Adrenal gland (tissue), 12 donors: ENCODE data around the gene NSG2. TPM values are rescaled to one million over a fixed set of nuclear protein-coding genes. Genes with fewer than 3 reads are reported as not detected.
"Not testable (repeated sequence)": the region's sequence is repeated elsewhere in the genome, so short reads cannot be mapped to it uniquely, and the experiment has no call there.

Source experiments
- DNase-seq, 7 donors: peaks; one replicate each; pipeline ENCODE4 v3.0.0-alpha.2; 2019 to 2020
- H3K27ac ChIP-seq, 5 donors: fragments of 200-600 bp; sonication (generic) in 4 of 5; 1 replicate in 3 of 5; 2 replicates in 2 of 5; pipeline versions ENCODE4 v1.5.1 to v1.8.0; 2016 to 2020; ENCODE audit warnings: mild to moderate bottlenecking in 1 of 5
- H3K27me3 ChIP-seq: fragments of 200-600 bp; 2 replicates; pipeline ENCODE4 v1.8.0; 2021
- H3K36me3 ChIP-seq, 2 donors: fragments of 200-600 bp; replicated peaks in 1 of 2; 1 replicate in 1 of 2; 2 replicates in 1 of 2; pipeline versions ENCODE4 v1.5.1 to v1.8.0; 2018 to 2022
- H3K4me1 ChIP-seq, 2 donors: fragments of 200-600 bp; replicated peaks in 1 of 2; 1 replicate in 1 of 2; 2 replicates in 1 of 2; pipeline versions ENCODE4 v1.5.1 to v1.8.0; 2018 to 2021
- H3K4me3 ChIP-seq, 4 donors: fragments of 200-600 bp; sonication (generic) in 3 of 4; one replicate each; pipeline ENCODE4 v1.5.1; 2016 to 2018
- H3K9me3 ChIP-seq, 3 donors: fragments of 200-600 bp; sonication (generic) in 1 of 3; replicated peaks in 1 of 3; 1 replicate in 2 of 3; 2 replicates in 1 of 3; pipeline versions ENCODE4 v1.5.1 to v1.8.0; 2016 to 2021
- POLR2A ChIP-seq, 2 donors: fragments of 450-650 bp; IDR thresholded peaks; one replicate each; pipeline ENCODE4 v1.6.1; 2017; ENCODE audit warnings: antibody characterized with exemption in 2 of 2, mild to moderate bottlenecking in 2 of 2, moderate library complexity in 1 of 2
- WGBS, 4 donors: extraction: QIAGEN DNeasy Blood & Tissue Kit in 2 of 4; methylation state at CpG; one replicate each; pipeline versions ENCODE4 v1.1.5 to v1.1.7; 2013 to 2017; 5-methylcytosine and 5-hydroxymethylcytosine counted together
- intact Hi-C, 2 donors: fragments of 100-400 bp; cut with DNase I; formaldehyde crosslinking; loops; one replicate each; pipeline versions ENCODE4 v1.14.1 to v1.15.0; 2022 to 2023
- polyA plus RNA-seq, 3 donors: library from polyadenylated mRNA; stranded (reverse); fragments of 200-250 nt in 2 of 3; fragments of 350-450 nt in 1 of 3; fragmentation: Illumina TruSeq in 1 of 3; extraction: RNeasy Lipid Tissue Mini Kit (QIAGEN cat#74804) in 1 of 3; gene quantifications; one replicate each; pipeline ENCODE4 v1.2.3, GENCODE V29; 2013 to 2014
- total RNA-seq, 9 donors: library from RNA; depleted of rRNA in 4 of 9; stranded (reverse); fragments of >200 nt in 4 of 9; fragments of 120-200 nt in 1 of 9; fragmentation: NEBNext Ultra II Directional in 1 of 9; extraction: Animal tissue kit (Norgen Biotek cat#: 25700) in 1 of 9; gene quantifications; one replicate each; pipeline versions ENCODE4 v1.1.0 to v1.2.4, GENCODE V29; 2013 to 2023
- TF ChIP-seq, protein P1 (sequence below), 6 experiments: fragments of 450-650 bp in 4 of 6; fragments of 200-600 bp in 2 of 6; sonication (generic) in 1 of 6; IDR thresholded peaks; 1 replicate in 5 of 6; 2 replicates in 1 of 6; pipeline versions ENCODE4 v1.5.1 to v1.8.0; 2016 to 2021; ENCODE audit warnings: antibody characterized with exemption in 6 of 6, mild to moderate bottlenecking in 2 of 6, moderate library complexity in 1 of 6
- donor health status: healthy with polysubstance abuse.
- donor health status: Bipolar disorder and iron deficiency.
- donor health status: DM: yes; HTN: yes; CAD: no.
- donor health status: DM: no; HTN: no; CAD: no.
- donor health status: DM: no; HTN: no; CAD: no.
- donor health status: DM: yes; HTN: yes; CAD: no.

The NSG2 gene
- total and polyA plus RNA-seq, 12 donors = 0.25 to 40.9 (median 11.7) TPM; not detected in 1

GRCh38 chr5:174145821-174146220 is 100.3 kb downstream of the NSG2 start:
- WGBS, 4 donors = 55 to 64% (median 58%) methylated on average over 5 of the region's 5 CpGs

GRCh38 chr5:174146556-174146955 is 101.0 kb downstream of the NSG2 start:
- DNase-seq = no peak
- TF ChIP-seq POLR2A (IDR thresholded peaks at IDR 0.05) = no peak
- TF ChIP-seq, protein P1, sequence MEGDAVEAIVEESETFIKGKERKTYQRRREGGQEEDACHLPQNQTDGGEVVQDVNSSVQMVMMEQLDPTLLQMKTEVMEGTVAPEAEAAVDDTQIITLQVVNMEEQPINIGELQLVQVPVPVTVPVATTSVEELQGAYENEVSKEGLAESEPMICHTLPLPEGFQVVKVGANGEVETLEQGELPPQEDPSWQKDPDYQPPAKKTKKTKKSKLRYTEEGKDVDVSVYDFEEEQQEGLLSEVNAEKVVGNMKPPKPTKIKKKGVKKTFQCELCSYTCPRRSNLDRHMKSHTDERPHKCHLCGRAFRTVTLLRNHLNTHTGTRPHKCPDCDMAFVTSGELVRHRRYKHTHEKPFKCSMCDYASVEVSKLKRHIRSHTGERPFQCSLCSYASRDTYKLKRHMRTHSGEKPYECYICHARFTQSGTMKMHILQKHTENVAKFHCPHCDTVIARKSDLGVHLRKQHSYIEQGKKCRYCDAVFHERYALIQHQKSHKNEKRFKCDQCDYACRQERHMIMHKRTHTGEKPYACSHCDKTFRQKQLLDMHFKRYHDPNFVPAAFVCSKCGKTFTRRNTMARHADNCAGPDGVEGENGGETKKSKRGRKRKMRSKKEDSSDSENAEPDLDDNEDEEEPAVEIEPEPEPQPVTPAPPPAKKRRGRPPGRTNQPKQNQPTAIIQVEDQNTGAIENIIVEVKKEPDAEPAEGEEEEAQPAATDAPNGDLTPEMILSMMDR (IDR thresholded peaks at IDR 0.05) = no peak
- Histone ChIP-seq H3K4me3 (no peak overlapping the region), H3K4me1 (no peaks in the 10 kb centered on the region), H3K27me3 (no peaks in the 10 kb centered on the region), H3K27ac (no peak overlapping the region), H3K36me3 (no peaks in the 10 kb centered on the region), H3K9me3 (no peaks in the 10 kb centered on the region)
- 64 to 73% (median 66%) methylated on average over 6 of the region's 6 CpGs for WGBS, 4 donors
- intact Hi-C loops = no loop called here

More at GRCh38 chr5:174145821-174146220, 100.3 kb downstream of the NSG2 start:
- Histone ChIP-seq H3K4me3 (no peak overlapping the region), H3K4me1 (no peaks in the 10 kb centered on the region), H3K9me3 (no peaks in the 10 kb centered on the region), H3K36me3 (no peaks in the 10 kb centered on the region), H3K27ac (no peak overlapping the region), H3K27me3 (no peaks in the 10 kb centered on the region)
- no peak for TF ChIP-seq POLR2A (IDR thresholded peaks at IDR 0.05)
- TF ChIP-seq, protein P1 (IDR thresholded peaks at IDR 0.05) = no peak
- peak in 2 of 7 donors; percentile 22 to 68 for DNase-seq
- intact Hi-C loops = no loop called here

DNA sequence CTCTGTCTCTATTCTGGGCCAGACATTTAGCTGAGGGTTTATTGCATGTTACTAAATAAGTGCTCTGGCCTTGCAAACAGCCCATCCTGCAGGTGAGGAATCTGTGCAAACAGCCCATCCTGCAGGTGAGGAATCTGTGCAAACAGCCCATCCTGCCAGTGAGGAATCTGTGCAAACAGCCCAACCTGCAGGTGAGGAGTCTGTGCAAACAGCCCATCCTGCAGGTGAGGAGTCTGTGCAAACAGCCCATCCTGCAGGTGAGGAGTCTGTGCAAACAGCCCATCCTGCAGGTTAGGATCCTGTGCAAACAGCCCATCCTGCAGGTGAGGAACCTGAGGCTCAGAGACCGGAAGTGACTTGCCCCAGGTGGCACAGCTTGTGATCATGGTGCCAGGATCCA is 101.5 kb downstream of the NSG2 start:
- intact Hi-C loops, H3K36me3 ChIP-seq, H3K27me3 ChIP-seq, H3K27ac ChIP-seq, H3K4me1 ChIP-seq, H3K4me3 ChIP-seq, DNase-seq, H3K9me3 ChIP-seq: not testable (repeated sequence)
- WGBS, 4 donors = 69 to 75% (median 71%) methylated on average over 1 of the region's 1 CpG

- Histone ChIP-seq H3K36me3 (no peaks in the 10 kb centered on the region), H3K4me1 (no peaks in the 10 kb centered on the region), H3K9me3 (no peaks in the 10 kb centered on the region), H3K27ac (no peak overlapping the region), H3K4me3 (no peak overlapping the region), H3K27me3 (no peaks in the 10 kb centered on the region)
- TF ChIP-seq, protein P1 (IDR thresholded peaks at IDR 0.05) = no peak
- TF ChIP-seq POLR2A (IDR thresholded peaks at IDR 0.05) = no peak
- DNase-seq = no peak
- intact Hi-C loops = no loop called here
- WGBS, 4 donors = 30 to 72% (median 69%) methylated on average over 2 of the region's 2 CpGs
These were observed 102.0 kb downstream of the NSG2 start for GRCh38 chr5:174147551-174147950.

GRCh38 chr5:174148721-174149120 is 103.2 kb downstream of the NSG2 start:
- no peaks in the 10 kb centered on the region for H3K4me1 ChIP-seq
- 75 to 91% (median 86%) methylated on average over 2 of the region's 2 CpGs for WGBS, 4 donors
- no peaks in the 10 kb centered on the region for H3K9me3 ChIP-seq
- H3K4me3 ChIP-seq = no peak overlapping the region
- H3K27me3 ChIP-seq = no peaks in the 10 kb centered on the region
- intact Hi-C loops = no loop called here
- no peaks in the 10 kb centered on the region for H3K36me3 ChIP-seq
- H3K27ac ChIP-seq = no peak overlapping the region
- no peak for TF ChIP-seq POLR2A (IDR thresholded peaks at IDR 0.05)
- TF ChIP-seq, protein P1 (IDR thresholded peaks at IDR 0.05) = no peak
- no peak for DNase-seq
